Smooth muscle cell (in vitro differentiated cells): ENCODE results near the gene FBXO10. TPM values are rescaled to one million over a fixed set of nuclear protein-coding genes. Genes with fewer than 3 reads are reported as not detected.

ENCODE experiments used
- DNase-seq: peaks from one replicate; lab custom pipeline; 2025; ENCODE audit not compliant: unreplicated experiment; lab: John Stamatoyannopoulos, UW
- H2AFZ ChIP-seq: fragments of 200-600 bp; sonication (generic); 2 replicates; pipeline ENCODE4 v1.6.0; 2016; ENCODE audit warnings: antibody characterized with exemption, low read depth, mild to moderate bottlenecking
- H3F3A ChIP-seq: fragments of 200-600 bp; sonication (generic); 2 replicates; pipeline ENCODE4 v1.6.0; 2017; ENCODE audit warnings: antibody characterized with exemption, low read depth
- H3K27ac ChIP-seq: fragments of 200-600 bp; sonication (generic); 2 replicates; pipeline ENCODE4 v1.5.1; 2016; ENCODE audit warnings: low read depth, mild to moderate bottlenecking
- H3K27me3 ChIP-seq: fragments of 200-600 bp; sonication (generic); 2 replicates; pipeline ENCODE4 v1.6.1; 2016; ENCODE audit warnings: low read depth, mild to moderate bottlenecking
- H3K36me3 ChIP-seq: fragments of 200-600 bp; sonication (generic); 2 replicates; pipeline ENCODE4 v1.5.1; 2016; ENCODE audit warnings: low read depth
- H3K4me1 ChIP-seq: fragments of 200-600 bp; sonication (generic); 2 replicates; pipeline ENCODE4 v1.5.1; 2016; ENCODE audit warnings: low read depth
- H3K4me2 ChIP-seq: fragments of 200-600 bp; sonication (generic); 2 replicates; pipeline ENCODE4 v1.6.0; 2016; ENCODE audit warnings: mild to moderate bottlenecking
- H3K4me3 ChIP-seq: fragments of 200-600 bp; sonication (generic); 2 replicates; pipeline ENCODE4 v1.5.1; 2016; ENCODE audit warnings: mild to moderate bottlenecking
- H3K79me2 ChIP-seq: fragments of 200-600 bp; sonication (generic); 2 replicates; pipeline ENCODE4 v1.6.0; 2016; ENCODE audit warnings: low read depth, mild to moderate bottlenecking
- H3K9ac ChIP-seq: fragments of 200-600 bp; sonication (generic); 2 replicates; pipeline ENCODE4 v1.6.0; 2016; ENCODE audit warnings: low read depth
- H3K9me3 ChIP-seq: fragments of 200-600 bp; sonication (generic); replicated peaks from 2 replicates; pipeline ENCODE4 v1.5.1; 2016; ENCODE audit warnings: low read depth
- H4K20me1 ChIP-seq: fragments of 200-600 bp; sonication (generic); 2 replicates; pipeline ENCODE4 v1.6.0; 2016; ENCODE audit warnings: low read depth
- CTCF ChIP-seq: fragments of 200-600 bp; sonication (generic); IDR thresholded peaks from 2 replicates; pipeline ENCODE4 v1.5.1; 2017; ENCODE audit warnings: borderline replicate concordance, mild to moderate bottlenecking, antibody characterized with exemption; ENCODE audit not compliant: insufficient read depth, poor library complexity, severe bottlenecking
- WGBS: methylation state at CpG from one replicate; pipeline ENCODE4 v1.1.7; 2016; ENCODE audit warnings: low lambda C conversion rate; 5-methylcytosine and 5-hydroxymethylcytosine counted together
- polyA plus RNA-seq: library from polyadenylated mRNA; unstranded; fragments of >200 nt; fragmentation: Nextera tagmentation; extraction: Ambion mirVana; gene quantifications from 2 replicates; pipeline ENCODE4 v1.2.1, GENCODE V29; 2016
- total RNA-seq: library from RNA; depleted of rRNA; stranded (reverse); fragments of >200 nt; gene quantifications from 2 replicates; pipeline ENCODE4 v1.2.3, GENCODE V29; 2014

FBXO10 gene
- total and polyA plus RNA-seq, 2 experiments from 2014 or later: 3.5 to 7.0 TPM

GRCh38 chr9:37497320-37497719 is 78.9 kb downstream of the FBXO10 start:
- H4K20me1 ChIP-seq: no peaks in the 10 kb centered on the region
- H3K9me3 ChIP-seq: no peaks in the 10 kb centered on the region
- H3K27me3 ChIP-seq: no peaks in the 10 kb centered on the region
- H3K27ac ChIP-seq: no peak overlapping the region
- H3K4me1 ChIP-seq: no peaks in the 10 kb centered on the region
- H3K4me2 ChIP-seq: no peak overlapping the region
- H3F3A ChIP-seq: no peaks in the 10 kb centered on the region
- DNase-seq: no peak
- no peak overlapping the region for H2AFZ ChIP-seq
- H3K4me3 ChIP-seq: no peak overlapping the region
- WGBS: 97% methylated on average over 3 of the region's 3 CpGs
- no peak overlapping the region for H3K9ac ChIP-seq
- no peak for TF ChIP-seq CTCF
- peaks cover 16% of the 10 kb centered on the region for H3K36me3 ChIP-seq
- H3K79me2 ChIP-seq: no peaks in the 10 kb centered on the region

- no peaks in the 10 kb centered on the region for H3K9me3 ChIP-seq
- DNase-seq: no peak
- no peaks in the 10 kb centered on the region for H4K20me1 ChIP-seq
- no peaks in the 10 kb centered on the region for H3F3A ChIP-seq
- H2AFZ ChIP-seq: no peak overlapping the region
- no peaks in the 10 kb centered on the region for H3K4me1 ChIP-seq
- H3K4me2 ChIP-seq: no peak overlapping the region
- 74% methylated on average over 4 of the region's 4 CpGs for WGBS
- H3K27ac ChIP-seq: no peak overlapping the region
- peaks cover 18% of the 10 kb centered on the region for H3K36me3 ChIP-seq
- H3K79me2 ChIP-seq: no peaks in the 10 kb centered on the region
- no peak overlapping the region for H3K4me3 ChIP-seq
- no peaks in the 10 kb centered on the region for H3K27me3 ChIP-seq
- no peak overlapping the region for H3K9ac ChIP-seq
- no peak for TF ChIP-seq CTCF
Measured at GRCh38 chr9:37496020-37496419, 80.2 kb downstream of the FBXO10 start.

GRCh38 chr9:37495571-37495970 is 80.6 kb downstream of the FBXO10 start:
- H2AFZ ChIP-seq: no peak overlapping the region
- H3K27me3 ChIP-seq: no peaks in the 10 kb centered on the region
- no peaks in the 10 kb centered on the region for H3K9me3 ChIP-seq
- no peak overlapping the region for H3K9ac ChIP-seq
- H3K27ac ChIP-seq: no peak overlapping the region
- H3K79me2 ChIP-seq: no peaks in the 10 kb centered on the region
- H3K4me1 ChIP-seq: no peaks in the 10 kb centered on the region
- WGBS: 97% methylated on average over 5 of the region's 5 CpGs
- DNase-seq: no peak
- no peaks in the 10 kb centered on the region for H4K20me1 ChIP-seq
- TF ChIP-seq CTCF: no peak
- H3K4me3 ChIP-seq: no peak overlapping the region
- peaks cover 23% of the 10 kb centered on the region for H3K36me3 ChIP-seq
- H3K4me2 ChIP-seq: no peak overlapping the region
- H3F3A ChIP-seq: no peaks in the 10 kb centered on the region

- Histone ChIP-seq H3K4me2 (no peak overlapping the region), H3K9me3 (no peaks in the 10 kb centered on the region), H3K4me1 (peaks cover 3% of the 10 kb centered on the region), H3K36me3 (peaks cover 23% of the 10 kb centered on the region), H2AFZ (no peak overlapping the region), H3K27ac (no peak overlapping the region), H3K9ac (no peak overlapping the region), H3K4me3 (no peak overlapping the region), H3F3A (no peaks in the 10 kb centered on the region), H3K27me3 (no peaks in the 10 kb centered on the region), H4K20me1 (no peaks in the 10 kb centered on the region), H3K79me2 (no peaks in the 10 kb centered on the region)
- TF ChIP-seq CTCF: no peak
- no peak for DNase-seq
- 100% methylated on average over 1 of the region's 1 CpG for WGBS
Measured at GRCh38 chr9:37491939-37492338, 84.2 kb downstream of the FBXO10 start.
